ENCODE measurements around the gene CACNB4. TPM values are rescaled to one million over a fixed set of nuclear protein-coding genes. Genes with fewer than 3 reads are reported as not detected.

Gene CACNB4
- total RNA-seq, 1 experiment from 2014 or later: 1.00 TPM

GRCh38 chr2:151805343-151805742 is 293.5 kb downstream of the CACNB4 start:
- Mint-ChIP-seq H3K27me3 (ENCODE audit: insufficient read depth, unreplicated experiment) (no peaks in the 10 kb centered on the region), H3K27ac (ENCODE audit: unreplicated experiment) (no peak overlapping the region), H3K9me3 (ENCODE audit: unreplicated experiment) (no peaks in the 10 kb centered on the region), H3K4me1 (ENCODE audit: low read depth, unreplicated experiment) (no peaks in the 10 kb centered on the region), H3K36me3 (ENCODE audit: insufficient read depth, unreplicated experiment) (peaks cover 18% of the 10 kb centered on the region), H3K4me3 (ENCODE audit: unreplicated experiment) (no peak overlapping the region)
- Histone ChIP-seq H3K4me3 (ENCODE audit: low read depth, low read length) (no peak overlapping the region), H3K36me3 (ENCODE audit: control insufficient read depth, insufficient read depth, low read length) (no peaks in the 10 kb centered on the region; the same call in 1 of the 2 replicates), H3K4me1 (no peaks in the 10 kb centered on the region), H3K9me3 (no peaks in the 10 kb centered on the region), H3K27me3 (replicated peaks; ENCODE audit: control insufficient read depth, insufficient read depth, low read length) (no peaks in the 10 kb centered on the region)
- ChIA-PET CTCF (no interaction called here), POLR2A (no interaction called here)
- intact Hi-C loops (cut with micrococcal nuclease; ENCODE audit: unreplicated experiment): no loop called here
- no peak for TF ChIP-seq CTCF (IDR thresholded peaks at IDR 0.05; ENCODE audit: insufficient read depth in 1 of 2, low read depth in 1 of 2, low read length in 1 of 2, severe bottlenecking in 1 of 2, unreplicated experiment in 1 of 2)
- no TSS peak for BruUV-seq (replicated peaks)
- no peak for DNase-seq

GRCh38 chr2:151803811-151804210 is 295.0 kb downstream of the CACNB4 start:
- H3K4me1 ChIP-seq: no peaks in the 10 kb centered on the region
- ChIA-PET POLR2A (no interaction called here), CTCF (no interaction called here)
- no peak overlapping the region for H3K27ac Mint-ChIP-seq (ENCODE audit: unreplicated experiment)
- H3K27me3 Mint-ChIP-seq (ENCODE audit: insufficient read depth, unreplicated experiment): no peaks in the 10 kb centered on the region
- no peaks in the 10 kb centered on the region for H3K4me1 Mint-ChIP-seq (ENCODE audit: low read depth, unreplicated experiment)
- TF ChIP-seq CTCF (IDR thresholded peaks at IDR 0.05; ENCODE audit: insufficient read depth in 1 of 2, low read depth in 1 of 2, low read length in 1 of 2, severe bottlenecking in 1 of 2, unreplicated experiment in 1 of 2): no peak
- H3K36me3 ChIP-seq (ENCODE audit: control insufficient read depth, insufficient read depth, low read length): no peaks in the 10 kb centered on the region; the same call in 1 of the 2 replicates
- H3K36me3 Mint-ChIP-seq (ENCODE audit: insufficient read depth, unreplicated experiment): peaks cover 14% of the 10 kb centered on the region
- H3K4me3 Mint-ChIP-seq (ENCODE audit: unreplicated experiment): no peak overlapping the region
- DNase-seq: no peak
- no peak overlapping the region for H3K4me3 ChIP-seq (ENCODE audit: low read depth, low read length)
- no TSS peak for BruUV-seq (replicated peaks)
- intact Hi-C loops (cut with micrococcal nuclease; ENCODE audit: unreplicated experiment): no loop called here
- no peaks in the 10 kb centered on the region for H3K9me3 Mint-ChIP-seq (ENCODE audit: unreplicated experiment)
- H3K27me3 ChIP-seq (replicated peaks; ENCODE audit: control insufficient read depth, insufficient read depth, low read length): no peaks in the 10 kb centered on the region
- H3K9me3 ChIP-seq: no peaks in the 10 kb centered on the region

- POLR2A ChIA-PET: no interaction called here
Measured at GRCh38 chr2:151802315-151802714, 296.5 kb downstream of the CACNB4 start.

More at GRCh38 chr2:151802315-151802714, 296.5 kb downstream of the CACNB4 start:
- no peak for DNase-seq
- intact Hi-C loops (cut with micrococcal nuclease; ENCODE audit: unreplicated experiment): no loop called here
- H3K27me3 ChIP-seq (replicated peaks; ENCODE audit: control insufficient read depth, insufficient read depth, low read length): no peaks in the 10 kb centered on the region
- H3K9me3 ChIP-seq: no peaks in the 10 kb centered on the region
- no peak overlapping the region for H3K4me3 Mint-ChIP-seq (ENCODE audit: unreplicated experiment)
- no peaks in the 10 kb centered on the region for H3K4me1 ChIP-seq
- CTCF ChIA-PET: no interaction called here
- H3K27ac Mint-ChIP-seq (ENCODE audit: unreplicated experiment): no peak overlapping the region
- TF ChIP-seq CTCF (IDR thresholded peaks at IDR 0.05; ENCODE audit: insufficient read depth in 1 of 2, low read depth in 1 of 2, low read length in 1 of 2, severe bottlenecking in 1 of 2, unreplicated experiment in 1 of 2): no peak
- H3K27me3 Mint-ChIP-seq (ENCODE audit: insufficient read depth, unreplicated experiment): no peaks in the 10 kb centered on the region
- H3K4me1 Mint-ChIP-seq (ENCODE audit: low read depth, unreplicated experiment): no peaks in the 10 kb centered on the region
- H3K36me3 Mint-ChIP-seq (ENCODE audit: insufficient read depth, unreplicated experiment): peaks cover 14% of the 10 kb centered on the region
- no peaks in the 10 kb centered on the region for H3K9me3 Mint-ChIP-seq (ENCODE audit: unreplicated experiment)
- H3K4me3 ChIP-seq (ENCODE audit: low read depth, low read length): no peak overlapping the region
- H3K36me3 ChIP-seq (ENCODE audit: control insufficient read depth, insufficient read depth, low read length): no peaks in the 10 kb centered on the region; the same call in 1 of the 2 replicates
- no TSS peak for BruUV-seq (replicated peaks)

Data from Caco-2 (cell line).